NK-92 (cell line): ENCODE measurements around the gene PGBD1.

Experiments used
- DNase-seq: peaks from one replicate; lab custom pipeline; 2025; ENCODE audit not compliant: unreplicated experiment; lab: John Stamatoyannopoulos, UW

PGBD1 gene

DNA sequence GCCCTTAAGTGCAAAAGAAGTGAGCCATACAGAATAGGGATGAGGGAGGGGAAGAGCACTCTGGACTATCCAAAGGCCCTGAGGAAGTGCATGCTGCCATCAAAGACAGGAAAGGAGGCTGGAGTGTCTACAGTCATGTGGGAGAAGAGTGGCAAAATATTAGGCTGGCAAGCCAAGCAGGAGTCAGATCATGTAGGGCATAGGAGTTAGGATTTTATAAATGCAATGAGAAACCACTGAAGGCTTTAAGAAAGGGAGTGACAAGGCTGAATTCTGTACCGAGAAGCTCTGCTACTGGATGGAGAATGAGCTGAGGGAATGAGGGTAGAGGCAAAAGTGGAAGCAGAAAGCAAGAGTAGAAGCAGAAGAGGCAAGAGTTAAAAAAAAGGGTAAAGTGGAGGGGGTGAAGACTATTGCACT, 52.2 kb downstream of the PGBD1 start:
- DNase-seq, result no peak

DNA sequence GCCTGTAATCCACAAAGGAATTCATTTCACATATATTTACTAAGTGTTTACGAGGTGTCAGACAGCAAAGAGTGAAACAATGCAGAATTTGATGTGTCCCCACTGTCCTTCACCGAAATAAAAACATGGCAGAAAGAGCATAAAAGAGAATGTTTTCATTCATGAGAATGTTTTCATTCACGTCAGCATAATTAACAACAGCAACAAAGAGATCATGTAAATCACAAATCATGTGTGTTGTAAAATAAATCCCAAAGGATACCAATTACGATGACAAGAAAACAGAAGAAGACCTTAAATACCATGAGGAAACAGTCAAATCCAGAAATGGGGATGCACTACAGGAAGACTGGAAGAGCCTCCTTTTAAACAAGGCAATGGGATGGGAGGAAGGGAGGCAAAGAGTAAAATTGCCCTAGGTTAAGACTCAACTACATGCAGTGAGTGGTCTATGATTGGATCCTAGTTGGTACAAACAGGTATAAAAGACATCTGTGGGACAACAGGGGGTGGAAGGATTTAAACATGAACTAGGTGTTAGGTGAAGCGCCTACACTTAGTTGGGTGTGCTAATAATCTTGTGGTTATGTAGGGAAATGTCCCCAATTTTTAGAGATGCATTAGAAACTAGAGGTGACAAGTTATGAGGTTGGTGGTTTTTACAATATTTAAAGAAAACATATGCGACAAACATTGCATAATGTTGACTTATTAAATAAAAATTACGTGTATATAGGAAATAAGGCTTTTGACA, 53.1 kb downstream of the PGBD1 start:
- DNase-seq, result no peak

DNA sequence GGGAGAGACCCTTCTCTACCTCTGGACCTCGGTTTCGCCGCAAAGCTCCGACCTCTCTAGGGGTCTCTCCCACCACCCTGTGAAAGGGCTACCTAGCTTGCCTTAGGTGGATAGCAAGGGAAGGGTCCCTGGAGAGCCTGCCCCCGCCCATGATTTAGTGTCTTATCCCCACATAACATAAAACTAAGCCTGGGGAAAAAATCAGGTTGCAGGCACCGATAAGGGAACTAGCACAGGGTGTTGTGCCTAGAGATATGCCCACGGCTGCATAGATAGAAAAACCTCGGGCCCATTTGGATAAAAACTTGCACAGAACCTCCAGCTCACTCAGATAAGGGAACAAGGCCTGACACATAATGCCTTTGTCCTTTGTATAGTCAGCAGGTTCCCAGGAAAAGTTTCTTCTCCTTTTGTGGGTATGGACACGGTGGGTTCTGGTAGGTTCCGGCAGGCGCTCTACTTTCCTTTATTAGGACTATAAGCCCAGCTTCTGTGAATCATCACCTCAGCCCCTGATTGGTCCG, 53.7 kb downstream of the PGBD1 start:
- DNase-seq, result no peak

DNA sequence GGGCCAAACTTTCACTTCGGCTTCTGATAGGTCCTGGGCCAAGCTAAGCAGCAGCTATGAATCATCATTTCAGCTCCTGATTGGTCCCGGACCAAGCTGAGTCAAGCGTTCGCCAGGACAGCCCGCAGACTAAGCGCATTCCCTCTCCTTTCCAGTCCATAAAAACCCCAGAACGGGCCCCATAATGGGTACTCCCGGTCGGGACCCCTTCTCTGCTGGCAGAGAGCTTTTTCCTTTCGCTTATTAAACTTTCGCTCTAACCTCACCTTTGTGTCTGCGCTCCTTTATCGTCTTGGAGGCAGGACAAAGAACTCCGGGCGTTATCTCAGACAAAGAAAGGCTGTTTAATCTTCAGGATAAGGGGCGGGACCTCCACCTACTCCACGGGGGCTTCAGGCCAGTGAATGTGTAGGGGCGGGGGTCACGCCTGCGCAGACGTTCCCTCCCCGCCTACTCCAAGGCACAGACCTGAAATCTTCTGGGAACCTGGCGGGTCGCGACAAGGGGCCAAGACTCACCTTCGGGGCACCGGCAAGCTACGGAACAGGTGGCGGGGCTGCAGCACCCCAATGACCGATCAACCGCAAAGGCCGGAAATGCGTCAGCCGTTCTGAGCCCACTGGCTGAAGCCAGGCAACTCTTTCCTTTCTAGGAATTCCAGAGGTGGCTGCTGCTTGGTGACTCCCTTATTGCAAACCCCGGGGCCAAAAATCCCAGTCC, 54.4 kb downstream of the PGBD1 start, which contains the start of gene ZSCAN31:
ZSCAN31 (minus strand) TSS at position 585 of the 720 bp plus-strand sequence. CDS start 6,465 bp downstream, outside the sequence.
- peak; percentile 14 for DNase-seq

DNA sequence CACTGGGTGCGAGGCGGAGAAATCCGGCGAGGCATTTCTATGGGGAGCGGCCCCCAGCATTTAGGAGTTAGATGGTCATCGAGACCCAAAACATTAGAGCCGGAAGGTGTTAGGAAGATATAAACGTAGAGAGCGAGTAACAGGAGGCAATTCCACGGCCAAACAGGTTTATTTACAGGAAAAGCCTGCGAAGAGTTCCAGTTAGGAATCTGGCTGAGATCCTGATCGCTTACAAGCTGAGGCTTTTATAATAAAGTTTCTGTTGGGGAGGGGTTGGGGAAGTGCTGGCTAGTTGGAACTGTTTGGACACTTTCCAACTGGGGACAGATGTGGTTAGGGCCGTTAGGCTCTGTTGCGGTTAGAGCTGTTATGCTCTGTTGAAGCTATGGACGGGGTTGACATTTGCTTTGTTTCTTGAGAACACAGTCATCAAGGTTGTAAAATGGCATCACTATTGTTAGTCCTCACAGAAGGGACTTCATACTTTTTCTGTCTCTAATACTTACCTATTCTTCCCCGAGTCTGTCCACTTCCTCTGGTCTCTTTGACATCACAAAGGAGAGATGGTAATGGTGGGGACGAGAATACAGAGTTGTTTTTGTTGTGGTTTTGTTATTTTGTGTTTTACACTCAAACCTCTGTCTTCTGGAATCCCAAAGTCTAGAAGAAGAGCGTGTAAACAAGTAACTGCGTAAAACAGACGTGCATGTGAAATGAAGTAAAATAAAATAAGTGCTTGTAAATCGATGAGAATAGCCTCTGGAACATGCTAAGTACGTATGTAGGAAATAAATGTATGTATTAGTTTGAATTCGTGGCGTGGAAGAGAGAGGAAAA, 55.1 kb downstream of the PGBD1 start:
- no peak for DNase-seq

DNA sequence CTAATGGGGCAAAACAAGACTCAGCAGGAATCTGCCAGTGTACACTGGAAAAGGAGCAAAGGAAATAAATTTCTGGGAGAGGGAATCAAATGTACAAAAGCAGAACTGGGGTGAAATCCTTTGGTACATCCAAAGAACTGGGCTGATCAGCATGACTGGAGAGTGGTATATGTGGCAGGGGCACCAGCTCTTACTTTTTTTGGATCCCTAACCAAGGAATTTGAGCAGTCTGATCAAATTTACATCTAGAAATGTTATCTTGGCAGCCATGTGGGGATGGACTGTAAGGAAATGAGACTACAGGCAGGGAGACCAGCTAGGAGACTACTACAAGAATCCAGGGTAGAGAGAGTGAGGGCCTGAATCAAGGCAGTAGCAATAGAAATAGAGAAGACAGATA, 55.7 kb downstream of the PGBD1 start:
- no peak for DNase-seq

DNA sequence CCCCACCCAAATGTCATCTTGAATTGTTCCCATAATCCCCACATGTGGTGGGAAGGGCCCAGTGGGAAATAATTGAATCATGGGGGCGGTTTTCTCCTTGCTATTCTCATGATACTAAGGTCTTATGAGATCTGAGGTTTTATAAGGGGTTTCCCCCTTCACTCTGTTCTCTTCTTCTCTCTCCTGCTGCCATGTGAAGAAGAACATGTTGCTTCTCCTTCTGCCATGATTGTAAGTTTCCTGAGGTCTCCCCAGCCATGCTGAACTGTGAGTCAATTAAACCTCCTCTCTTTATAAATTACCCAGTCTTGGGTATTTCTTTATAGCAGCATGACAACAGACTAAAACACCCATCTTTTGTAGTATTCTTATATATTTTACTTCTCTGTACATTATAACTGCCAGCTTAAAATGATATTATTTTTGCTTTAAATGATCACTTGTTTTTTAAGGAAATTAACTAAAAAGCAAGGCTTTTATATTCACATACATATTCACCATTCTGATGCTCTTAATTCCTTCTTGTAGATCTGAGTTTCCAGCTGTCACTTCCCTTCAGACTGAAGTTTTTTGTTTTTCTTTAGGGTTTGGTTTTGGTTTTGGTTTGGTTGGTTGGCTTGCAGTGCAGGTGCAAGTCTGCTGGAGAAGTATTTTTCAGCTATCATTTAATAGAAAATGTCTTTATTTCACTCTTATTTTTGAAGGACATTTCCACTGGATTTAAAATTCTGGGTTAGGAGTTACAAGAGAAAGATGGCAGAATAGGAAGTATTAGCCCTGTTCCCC, 59.1 kb downstream of the PGBD1 start:
- DNase-seq, result no peak

DNA sequence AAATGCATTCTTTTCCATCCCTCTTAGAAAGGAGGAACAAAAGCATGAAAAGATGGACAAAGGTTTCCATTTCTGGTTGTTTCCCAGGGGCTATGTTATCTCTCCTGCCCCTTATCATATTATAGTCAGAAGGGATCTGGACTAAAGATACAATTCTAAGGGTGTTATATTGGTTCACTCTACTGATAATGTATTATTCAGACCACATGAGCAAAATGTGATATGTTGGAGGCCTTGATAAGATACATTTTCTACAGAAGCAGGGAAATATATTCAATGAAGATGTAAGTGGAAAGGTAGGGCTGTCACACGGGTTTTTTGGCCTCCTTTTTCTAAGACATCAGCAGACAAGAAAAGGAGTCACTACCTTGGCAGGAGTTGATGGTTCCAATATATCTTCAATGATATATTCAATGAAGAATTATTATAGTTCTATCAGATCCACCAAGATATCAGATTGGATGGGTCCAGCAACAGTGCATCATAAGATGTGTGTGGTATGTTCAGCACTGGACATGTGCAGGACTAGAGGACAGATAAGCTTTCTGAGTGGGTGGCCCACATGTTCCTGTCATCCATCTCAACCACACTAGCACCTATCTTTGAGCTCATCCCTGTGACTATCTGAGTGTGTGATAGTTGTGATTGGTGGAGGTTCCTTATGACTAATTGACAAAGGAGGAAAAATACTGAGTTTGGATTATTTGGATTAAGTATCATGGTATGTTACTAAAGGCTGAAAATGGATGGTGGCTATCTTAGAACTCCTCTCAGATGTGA, 62.7 kb downstream of the PGBD1 start:
- DNase-seq, result no peak

DNA sequence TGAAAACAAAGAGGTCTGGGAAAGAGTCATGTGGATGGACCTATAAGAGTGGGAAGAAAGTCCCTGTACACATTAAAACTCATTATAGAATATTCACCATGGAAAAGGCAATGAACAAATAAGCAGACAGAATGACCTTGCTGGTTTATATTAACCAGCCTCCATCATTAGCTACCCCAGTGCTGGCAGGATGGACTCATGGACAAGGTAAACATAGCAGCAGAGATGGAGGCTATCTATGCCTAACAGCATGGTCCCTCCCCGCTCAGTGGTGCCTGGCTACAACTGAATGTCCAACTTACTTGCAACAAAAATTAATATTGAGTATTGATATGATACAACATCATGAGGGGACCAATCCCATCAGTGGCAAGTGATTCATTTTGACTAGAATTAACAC, 63.8 kb downstream of the PGBD1 start:
- no peak for DNase-seq

DNA sequence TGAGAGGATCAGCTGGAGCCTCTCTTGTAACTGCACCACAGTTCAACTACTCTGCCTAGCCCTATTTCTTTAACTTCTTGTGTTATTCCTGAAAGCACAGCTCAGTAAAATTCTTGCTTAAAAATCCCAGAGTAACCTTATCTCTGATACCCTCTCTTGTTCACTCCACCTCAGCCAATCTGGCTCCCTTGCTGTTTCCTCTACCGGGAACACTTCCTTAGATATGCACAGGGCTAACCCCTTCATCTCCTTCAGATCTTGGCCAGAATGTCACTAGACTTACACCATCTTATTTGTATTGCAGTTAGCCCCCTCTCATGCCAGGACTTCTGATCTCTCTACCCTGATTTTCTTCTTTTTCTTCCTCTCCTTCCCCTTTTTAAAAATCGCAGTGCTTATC, 65.7 kb downstream of the PGBD1 start:
- no peak for DNase-seq

DNA sequence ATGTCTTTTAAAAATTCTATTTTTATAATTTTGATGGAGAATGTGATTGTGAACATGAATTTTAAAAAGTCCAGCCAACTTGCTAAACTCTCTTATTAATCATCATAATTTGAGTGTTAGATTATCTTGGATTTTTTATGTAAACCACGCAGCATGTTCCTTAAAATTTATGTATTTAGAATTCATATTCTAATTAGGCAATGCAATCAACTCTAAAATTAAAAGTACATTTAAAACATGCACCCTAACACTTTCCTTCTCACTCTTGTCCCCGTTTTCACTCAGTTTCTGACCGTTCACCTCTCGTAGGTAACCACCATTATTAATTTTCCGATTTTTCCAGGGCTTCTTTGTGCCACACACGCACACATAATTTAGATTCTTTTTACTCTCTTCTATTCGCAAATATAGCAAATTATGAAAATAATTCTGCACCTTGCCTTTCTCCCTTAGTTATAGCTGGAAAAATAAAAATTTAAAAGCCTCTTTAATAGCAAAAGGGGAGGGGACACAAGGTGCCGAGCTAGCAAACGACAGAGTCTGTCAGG, 68.0 kb downstream of the PGBD1 start:
- no peak for DNase-seq

DNA sequence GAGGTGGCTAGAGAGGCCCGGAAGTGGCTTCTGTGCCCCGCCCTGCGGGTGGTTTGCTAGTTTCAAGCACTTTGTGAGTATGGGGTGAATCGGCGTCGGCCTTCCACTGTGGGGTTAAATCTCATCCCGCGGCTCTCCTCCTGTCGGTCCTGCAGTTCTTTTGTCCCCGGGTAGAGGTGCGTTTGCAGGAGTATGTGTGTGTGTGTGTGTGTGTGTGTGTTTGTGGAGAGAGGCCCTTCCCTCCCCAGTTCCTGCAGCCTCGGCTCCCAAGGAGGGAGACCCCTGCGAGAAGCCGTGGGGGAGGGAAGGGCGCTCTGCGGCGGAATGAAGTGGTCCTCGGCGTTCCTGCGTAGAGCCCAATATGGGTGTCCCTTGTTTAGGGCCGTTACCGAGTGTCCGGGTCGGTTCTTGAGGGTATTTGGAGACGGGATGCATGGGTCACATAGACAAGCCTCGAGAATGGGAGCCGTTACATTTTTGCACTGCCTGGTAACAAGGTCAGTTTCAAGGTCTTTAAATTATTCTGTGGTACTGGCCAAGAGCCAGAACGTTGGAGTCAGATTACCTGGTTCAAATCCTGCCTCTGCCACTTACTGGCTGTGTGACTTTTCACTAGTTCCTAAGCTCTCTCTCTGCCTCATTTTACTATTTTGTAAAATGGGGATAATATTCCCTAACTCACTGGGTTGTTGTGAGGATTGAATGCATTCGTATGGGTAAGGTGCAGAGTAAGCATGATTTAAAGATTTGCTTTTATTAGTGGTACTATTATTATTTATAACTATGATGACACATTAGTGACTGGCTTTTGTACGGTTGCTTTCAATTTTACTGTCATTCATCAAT, 68.7 kb downstream of the PGBD1 start, which contains the start of gene ZKSCAN3:
ZKSCAN3 (plus strand) TSS at position 56 of the 846 bp plus-strand sequence. CDS start 9,640 bp downstream, outside the sequence.
- no peak for DNase-seq

DNA sequence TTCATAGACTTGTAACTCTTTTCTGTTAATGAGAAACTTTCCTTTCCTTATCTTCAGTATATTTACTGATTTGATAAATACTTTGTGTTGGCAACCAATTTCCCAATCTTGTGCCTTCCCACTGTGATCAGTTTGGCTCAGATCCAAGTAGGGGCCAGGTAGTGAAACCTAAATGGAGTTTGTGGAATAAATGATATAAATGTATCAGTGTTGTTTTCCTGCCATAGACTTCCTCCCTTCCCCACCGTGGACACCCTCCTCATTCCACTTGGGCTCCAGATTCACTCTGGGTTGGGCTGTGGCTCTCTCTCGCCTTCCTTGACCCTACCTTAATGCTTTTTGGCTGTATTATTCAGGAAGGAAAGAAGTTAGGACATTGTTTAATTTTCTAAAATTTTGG, 69.7 kb downstream of the PGBD1 start:
- no peak for DNase-seq

DNA sequence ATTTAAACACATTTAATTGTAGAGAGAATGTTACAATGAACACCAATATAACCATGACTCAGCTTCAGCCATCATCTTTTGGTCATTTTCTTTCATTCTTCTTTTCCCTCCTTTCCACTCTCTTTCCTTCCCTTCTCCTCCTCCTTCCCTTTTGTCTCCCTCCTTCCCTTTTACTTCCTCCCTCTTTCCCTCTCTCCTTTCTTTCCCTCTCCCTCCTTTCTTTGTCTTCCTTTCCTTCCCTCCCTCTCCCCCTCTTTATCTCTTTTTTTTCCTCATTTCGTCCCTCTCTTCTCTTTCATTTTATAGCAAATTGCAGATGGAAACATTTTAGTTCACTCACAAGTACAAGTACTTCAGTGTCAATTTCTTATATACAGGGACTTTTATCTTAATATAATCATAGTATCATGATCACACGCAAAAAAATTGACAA, 70.1 kb downstream of the PGBD1 start:
- DNase-seq, result no peak
